Limb (tissue), 2 donors: ENCODE data around the gene HGF.

Experiments used
- DNase-seq, 2 donors: peaks; one replicate each; pipeline ENCODE4 v3.0.0-alpha.2; 2016; ENCODE audit errors: extremely low spot score in 2 of 2

Gene HGF

GRCh38 chr7:81776948-81777630 lies 7.2 kb upstream of the HGF start:
- no peak for DNase-seq

- DNase-seq = no peak
These were observed 6.3 kb upstream of the HGF start for GRCh38 chr7:81776161-81776560.

- no peak for DNase-seq
These were observed 5.7 kb upstream of the HGF start for GRCh38 chr7:81775560-81775959.

- no peak for DNase-seq
These were observed 4.7 kb upstream of the HGF start for GRCh38 chr7:81774551-81774950.

GRCh38 chr7:81770728-81771223 lies 929 bp upstream of the HGF start:
- DNase-seq = no peak

GRCh38 chr7:81768951-81769778 lies 682 bp downstream of the HGF start:
- no peak for DNase-seq

GRCh38 chr7:81767926-81768325 lies 1.9 kb downstream of the HGF start:
- DNase-seq = no peak

GRCh38 chr7:81761821-81762220 lies 8.0 kb downstream of the HGF start:
- no peak for DNase-seq

GRCh38 chr7:81761031-81761430 lies 8.8 kb downstream of the HGF start:
- no peak for DNase-seq

- no peak for DNase-seq
These were observed 14.7 kb downstream of the HGF start for GRCh38 chr7:81754918-81755696.

GRCh38 chr7:81753392-81753791 lies 16.5 kb downstream of the HGF start:
- DNase-seq = no peak

GRCh38 chr7:81752318-81752714 lies 17.5 kb downstream of the HGF start:
- DNase-seq = no peak

GRCh38 chr7:81751619-81752317 lies 18.1 kb downstream of the HGF start:
- DNase-seq = no peak

- no peak for DNase-seq
These were observed 24.2 kb downstream of the HGF start for GRCh38 chr7:81745637-81746036.

GRCh38 chr7:81744389-81744788 lies 25.5 kb downstream of the HGF start:
- no peak for DNase-seq

- no peak for DNase-seq
These were observed 26.2 kb downstream of the HGF start for GRCh38 chr7:81743665-81744064.

- no peak for DNase-seq
These were observed 26.6 kb downstream of the HGF start for GRCh38 chr7:81743201-81743600.

- DNase-seq = no peak
These were observed 29.4 kb downstream of the HGF start for GRCh38 chr7:81740403-81740802.

- no peak for DNase-seq
These were observed 33.8 kb downstream of the HGF start for GRCh38 chr7:81736091-81736490.

- no peak for DNase-seq
These were observed 44.1 kb downstream of the HGF start for GRCh38 chr7:81725812-81726127.

GRCh38 chr7:81725003-81725811 lies 44.6 kb downstream of the HGF start:
- no peak for DNase-seq
